MM.1S (cell line): Measurements from ENCODE around the gene MROH2A.

Experiments
- DNase-seq: peaks from one replicate; pipeline ENCODE4 v3.0.0-alpha.2; 2015
- H2AFZ ChIP-seq: fragments of 300-600 bp; sonication (generic); 2 replicates; pipeline ENCODE4 v1.6.0; 2016; ENCODE audit warnings: antibody characterized with exemption, low read length
- H3F3A ChIP-seq: fragments of 300-600 bp; sonication (generic); 2 replicates; pipeline ENCODE4 v1.6.1; 2016; ENCODE audit warnings: mild to moderate bottlenecking, antibody characterized with exemption, low read length, moderate library complexity, mixed read lengths; ENCODE audit not compliant: insufficient read depth
- H3K27ac ChIP-seq: fragments of 300-600 bp; sonication (generic); 2 replicates; pipeline ENCODE4 v1.5.1; 2016; ENCODE audit warnings: mild to moderate bottlenecking, low read length
- H3K27me3 ChIP-seq: fragments of 300-600 bp; sonication (generic); replicated peaks from 2 replicates; pipeline ENCODE4 v1.6.0; 2016; ENCODE audit warnings: low read length; ENCODE audit not compliant: insufficient read depth
- H3K36me3 ChIP-seq: fragments of 300-600 bp; sonication (generic); replicated peaks from 2 replicates; pipeline ENCODE4 v1.6.1; 2016; ENCODE audit warnings: mild to moderate bottlenecking, low read length, mixed read lengths; ENCODE audit not compliant: insufficient read depth
- H3K4me1 ChIP-seq: fragments of 300-600 bp; sonication (generic); 2 replicates; pipeline ENCODE4 v1.6.1; 2016; ENCODE audit warnings: low read length, mixed read lengths
- H3K4me2 ChIP-seq: fragments of 300-600 bp; sonication (generic); 2 replicates; pipeline ENCODE4 v1.6.0; 2016; ENCODE audit warnings: low read depth, low read length
- H3K4me3 ChIP-seq: fragments of 300-600 bp; sonication (generic); 2 replicates; pipeline ENCODE4 v1.5.1; 2016; ENCODE audit warnings: low read length, mixed read lengths
- H3K79me2 ChIP-seq: fragments of 300-600 bp; sonication (generic); 2 replicates; pipeline ENCODE4 v1.6.1; 2016; ENCODE audit warnings: mixed run types, low read length, mixed read lengths
- H3K9ac ChIP-seq: fragments of 300-600 bp; sonication (generic); 2 replicates; pipeline ENCODE4 v1.6.1; 2016; ENCODE audit warnings: low read length, mixed read lengths
- H3K9me2 ChIP-seq: fragments of 300-600 bp; sonication (generic); replicated peaks from 2 replicates; pipeline ENCODE4 v1.6.1; 2016; ENCODE audit warnings: mild to moderate bottlenecking, low read length, mixed read lengths; ENCODE audit not compliant: insufficient read depth
- H3K9me3 ChIP-seq: fragments of 300-600 bp; sonication (generic); replicated peaks from 2 replicates; pipeline ENCODE4 v1.6.1; 2016; ENCODE audit warnings: mild to moderate bottlenecking, low read length, mixed read lengths; ENCODE audit not compliant: insufficient read depth
- H4K20me1 ChIP-seq: fragments of 300-600 bp; sonication (generic); 2 replicates; pipeline ENCODE4 v1.6.1; 2016; ENCODE audit warnings: mild to moderate bottlenecking, low read length, moderate library complexity, mixed read lengths; ENCODE audit not compliant: insufficient read depth
- CTCF ChIP-seq: fragments of 300-600 bp; sonication (generic); IDR thresholded peaks from 2 replicates; pipeline ENCODE4 v1.5.1; 2016; ENCODE audit warnings: antibody characterized with exemption, low read length, mixed read lengths
- EZH2 ChIP-seq: fragments of 300-600 bp; sonication (generic); optimal IDR thresholded peaks from 2 replicates; pipeline ENCODE3; 2017; ENCODE audit warnings: low read depth, mild to moderate bottlenecking, antibody characterized with exemption, low read length, mixed read lengths
- EZH2phosphoT487 ChIP-seq: fragments of 300-600 bp; sonication (generic); IDR thresholded peaks from 2 replicates; pipeline ENCODE4 v1.6.1; 2018; ENCODE audit warnings: antibody characterized with exemption, low read length

Gene MROH2A

DNA sequence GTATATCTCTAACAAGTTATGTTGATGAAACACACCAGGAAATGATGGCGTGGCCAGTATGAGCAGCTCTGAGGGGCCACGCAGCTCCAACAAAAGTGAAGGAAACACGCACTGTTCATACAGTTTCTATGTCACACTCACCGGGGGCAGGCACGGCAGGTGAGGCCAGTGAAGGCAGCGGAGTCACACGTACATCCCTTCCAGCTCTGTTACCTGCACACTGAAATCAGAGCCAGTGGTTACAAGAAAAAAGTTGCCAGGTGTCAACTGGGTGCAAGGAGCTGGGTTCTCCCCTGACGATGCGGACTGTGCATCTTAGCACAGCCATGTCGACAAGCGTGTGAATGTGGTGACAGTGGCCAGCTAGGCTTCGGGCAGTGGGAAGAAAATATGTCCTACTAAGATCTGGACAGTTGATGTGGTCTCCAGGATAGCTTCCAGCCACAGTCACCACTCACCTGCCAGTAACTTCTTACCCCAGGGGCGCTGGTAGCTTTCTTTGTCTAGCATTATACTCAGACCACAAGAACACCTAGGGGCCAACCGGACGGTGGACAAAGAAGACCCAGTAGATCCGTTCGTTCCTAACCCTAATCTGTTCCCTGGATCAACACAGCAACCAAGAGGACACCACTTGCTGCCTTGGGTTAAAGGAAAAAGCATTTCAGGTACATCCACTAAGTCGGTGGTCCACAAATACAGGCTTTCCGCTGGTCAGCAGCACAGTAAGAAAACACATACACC lies 66.1 kb downstream of the MROH2A start:
- H3K9me2 ChIP-seq: no peaks in the 10 kb centered on the region
- H3K36me3 ChIP-seq: peaks cover 36% of the 10 kb centered on the region; the same call in 1 of the 2 replicates
- H3K4me1 ChIP-seq: no peaks in the 10 kb centered on the region
- no peaks in the 10 kb centered on the region for H3K9me3 ChIP-seq
- no peak overlapping the region for H3K4me3 ChIP-seq
- H3K9ac ChIP-seq: no peak overlapping the region
- no peak overlapping the region for H2AFZ ChIP-seq
- H3K27me3 ChIP-seq: no peaks in the 10 kb centered on the region
- peaks cover 91% of the 10 kb centered on the region for H3K79me2 ChIP-seq
- H3K4me2 ChIP-seq: no peak overlapping the region
- DNase-seq: no peak
- H3F3A ChIP-seq: 0 out of 2 replicates have a peak, but pooled peaks cover 4% of the 10 kb centered on the region
- no peak overlapping the region for H3K27ac ChIP-seq
- no peak for TF ChIP-seq EZH2phosphoT487
- no peak for TF ChIP-seq CTCF
- TF ChIP-seq EZH2: no peak
- H4K20me1 ChIP-seq: peaks cover 2% of the 10 kb centered on the region; the same call in 1 of the 2 replicates

DNA sequence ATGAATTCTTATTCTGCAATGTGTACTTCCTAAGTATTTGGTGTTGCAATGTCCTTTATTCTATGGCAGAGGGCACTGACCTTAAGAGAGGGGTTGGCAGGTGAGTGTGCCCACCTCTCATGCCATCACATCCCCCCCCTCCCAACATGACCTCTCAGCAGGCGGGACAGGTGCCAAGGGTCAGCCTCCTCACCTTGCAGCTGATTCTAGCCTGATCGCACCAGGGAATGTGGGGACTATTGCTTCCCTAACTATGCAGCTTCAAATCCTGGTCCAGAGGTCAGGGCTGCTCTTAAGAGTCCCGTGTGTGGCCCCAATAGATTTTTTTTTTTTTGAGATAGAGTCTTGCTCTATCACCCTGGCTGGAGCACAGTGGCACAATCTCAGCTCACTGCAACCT lies 66.7 kb downstream of the MROH2A start:
- no peaks in the 10 kb centered on the region for H3K9me2 ChIP-seq
- peaks cover 36% of the 10 kb centered on the region; the same call in 1 of the 2 replicates for H3K36me3 ChIP-seq
- peaks cover 91% of the 10 kb centered on the region for H3K79me2 ChIP-seq
- H4K20me1 ChIP-seq: no peaks in the 10 kb centered on the region
- H3K4me1 ChIP-seq: no peaks in the 10 kb centered on the region
- H3K4me2 ChIP-seq: no peak overlapping the region
- no peak for DNase-seq
- H3K4me3 ChIP-seq: no peak overlapping the region
- 0 out of 2 replicates have a peak, but pooled peaks cover 4% of the 10 kb centered on the region for H3F3A ChIP-seq
- no peak overlapping the region for H3K9ac ChIP-seq
- no peaks in the 10 kb centered on the region for H3K9me3 ChIP-seq
- no peak overlapping the region for H2AFZ ChIP-seq
- no peak for TF ChIP-seq EZH2phosphoT487
- TF ChIP-seq EZH2: no peak
- H3K27me3 ChIP-seq: no peaks in the 10 kb centered on the region
- no peak overlapping the region for H3K27ac ChIP-seq

DNA sequence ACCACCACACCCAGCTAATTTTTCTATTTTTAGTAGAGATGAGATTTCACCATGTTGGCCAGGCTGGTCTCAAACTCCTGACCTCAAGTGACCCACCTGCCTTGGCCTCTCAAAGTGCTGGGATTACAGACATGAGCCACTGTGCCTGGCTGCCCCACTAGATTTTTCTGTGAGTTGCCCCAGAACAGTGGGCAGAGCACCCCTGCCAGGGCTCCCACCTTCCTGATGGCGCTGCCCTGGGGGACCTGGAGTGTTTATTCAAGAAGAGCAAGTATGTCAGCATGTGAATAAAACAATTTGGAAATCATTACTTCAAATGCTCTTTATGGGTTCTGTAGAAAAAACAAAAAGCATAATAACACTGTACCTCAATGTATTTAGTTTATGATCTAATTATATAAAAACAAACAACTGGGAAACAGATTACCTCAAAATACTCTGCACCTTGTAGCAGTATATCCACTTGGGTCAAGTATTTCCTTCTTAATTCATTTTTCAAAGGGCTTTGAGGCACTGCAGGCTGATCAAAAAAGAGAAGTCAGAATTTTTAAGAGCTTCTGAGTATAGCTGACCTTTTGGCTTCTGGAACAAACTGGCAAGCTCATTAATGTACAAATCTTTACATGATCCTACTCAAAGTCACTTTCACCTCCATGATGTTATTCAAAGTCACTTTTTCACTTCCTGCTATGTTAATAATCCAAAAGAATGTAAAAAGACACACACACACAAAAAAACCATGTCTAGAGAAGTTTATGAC lies 67.4 kb downstream of the MROH2A start:
- Histone ChIP-seq H3K4me1 (no peaks in the 10 kb centered on the region), H3K4me3 (no peak overlapping the region), H3K27me3 (no peaks in the 10 kb centered on the region), H2AFZ (no peak overlapping the region), H3K9me2 (no peaks in the 10 kb centered on the region), H3K9me3 (no peaks in the 10 kb centered on the region), H4K20me1 (no peaks in the 10 kb centered on the region), H3K4me2 (no peak overlapping the region), H3K27ac (no peak overlapping the region), H3K9ac (no peak overlapping the region), H3K36me3 (peaks cover 33% of the 10 kb centered on the region; the same call in 1 of the 2 replicates), H3F3A (0 out of 2 replicates have a peak, but pooled peaks cover 4% of the 10 kb centered on the region), H3K79me2 (peaks cover 91% of the 10 kb centered on the region)
- no peak for DNase-seq
- TF ChIP-seq EZH2phosphoT487 (no peak), EZH2 (no peak), CTCF (no peak)
